Measurements from ENCODE around the gene TCOF1.

Gene TCOF1

DNA sequence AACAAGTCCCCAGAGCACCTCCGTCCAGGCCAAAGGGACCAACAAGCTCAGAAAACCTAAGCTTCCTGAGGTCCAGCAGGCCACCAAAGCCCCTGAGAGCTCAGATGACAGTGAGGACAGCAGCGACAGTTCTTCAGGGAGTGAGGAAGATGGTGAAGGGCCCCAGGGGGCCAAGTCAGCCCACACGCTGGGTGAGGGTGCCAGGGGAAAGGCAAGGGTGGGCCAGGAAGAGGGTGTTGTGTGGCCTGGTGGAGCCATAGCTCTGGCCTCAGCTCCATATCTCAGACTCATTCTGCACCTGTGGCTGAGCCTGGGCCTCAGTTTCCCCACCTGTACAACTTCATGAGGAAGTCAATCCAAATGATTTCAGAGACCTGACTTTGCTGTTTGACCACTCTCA lies 34.5 kb downstream of the TCOF1 start:
- DNase-seq, result no peak

DNA sequence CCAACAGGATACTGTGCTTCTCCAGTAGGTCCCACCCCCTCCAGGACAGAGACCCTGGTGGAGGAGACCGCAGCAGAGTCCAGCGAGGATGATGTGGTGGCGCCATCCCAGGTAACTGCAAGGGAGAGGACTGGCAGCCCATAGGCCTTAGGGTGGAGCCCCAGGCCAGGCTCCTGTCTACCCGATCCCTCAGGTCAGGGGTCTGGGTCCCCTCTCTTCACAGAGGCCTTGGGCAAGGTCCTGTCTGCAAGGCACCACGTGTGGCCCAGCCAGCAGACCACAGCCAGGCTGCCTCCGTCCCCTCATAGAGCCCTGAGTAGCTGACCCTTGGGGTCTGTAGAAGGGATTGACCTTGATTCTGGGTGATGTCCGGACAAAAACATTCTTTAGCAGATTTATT lies 35.2 kb downstream of the TCOF1 start:
- DNase-seq, result no peak

DNA sequence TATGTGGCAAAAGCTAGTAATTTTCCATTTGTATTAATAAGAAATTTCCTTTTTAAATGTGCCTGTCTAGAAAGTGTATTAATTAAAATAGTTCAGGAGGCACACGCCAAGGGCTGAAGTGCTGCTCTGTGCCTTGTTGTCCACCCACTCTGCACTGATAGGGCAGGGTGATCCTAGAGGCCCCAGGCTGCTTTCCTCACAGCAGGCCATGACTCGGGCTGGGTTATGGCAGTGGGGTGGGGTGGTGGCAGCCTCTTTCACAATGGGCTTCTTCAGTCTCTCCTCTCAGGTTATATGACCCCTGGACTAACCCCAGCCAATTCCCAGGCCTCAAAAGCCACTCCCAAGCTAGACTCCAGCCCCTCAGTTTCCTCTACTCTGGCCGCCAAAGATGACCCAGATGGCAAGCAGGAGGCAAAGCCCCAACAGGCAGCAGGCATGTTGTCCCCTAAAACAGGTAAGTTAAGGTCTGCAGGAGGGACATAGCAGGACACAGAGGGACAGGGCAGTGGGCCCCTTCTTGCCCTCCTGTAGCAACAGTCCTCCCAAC lies 35.7 kb downstream of the TCOF1 start:
- no peak for DNase-seq

DNA sequence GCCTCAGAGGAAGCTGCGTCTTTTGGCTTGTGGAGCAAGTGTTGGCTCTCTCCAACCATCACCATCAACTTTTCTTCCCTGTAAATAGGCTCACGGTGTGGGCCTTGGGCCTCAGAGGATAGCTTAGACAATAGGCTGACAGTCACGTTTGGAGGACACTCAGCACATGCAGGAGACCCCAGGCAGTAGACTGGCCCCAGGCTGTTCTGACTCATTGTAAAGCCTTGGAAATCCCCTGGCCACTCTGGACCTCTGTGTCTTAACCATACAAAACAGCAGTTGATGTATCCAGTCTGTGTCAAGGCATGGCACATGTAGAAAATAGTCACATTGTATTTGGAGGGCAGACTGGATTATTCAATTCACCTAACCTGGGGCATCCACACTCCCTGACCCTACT lies 36.6 kb downstream of the TCOF1 start:
- DNase-seq, result no peak

DNA sequence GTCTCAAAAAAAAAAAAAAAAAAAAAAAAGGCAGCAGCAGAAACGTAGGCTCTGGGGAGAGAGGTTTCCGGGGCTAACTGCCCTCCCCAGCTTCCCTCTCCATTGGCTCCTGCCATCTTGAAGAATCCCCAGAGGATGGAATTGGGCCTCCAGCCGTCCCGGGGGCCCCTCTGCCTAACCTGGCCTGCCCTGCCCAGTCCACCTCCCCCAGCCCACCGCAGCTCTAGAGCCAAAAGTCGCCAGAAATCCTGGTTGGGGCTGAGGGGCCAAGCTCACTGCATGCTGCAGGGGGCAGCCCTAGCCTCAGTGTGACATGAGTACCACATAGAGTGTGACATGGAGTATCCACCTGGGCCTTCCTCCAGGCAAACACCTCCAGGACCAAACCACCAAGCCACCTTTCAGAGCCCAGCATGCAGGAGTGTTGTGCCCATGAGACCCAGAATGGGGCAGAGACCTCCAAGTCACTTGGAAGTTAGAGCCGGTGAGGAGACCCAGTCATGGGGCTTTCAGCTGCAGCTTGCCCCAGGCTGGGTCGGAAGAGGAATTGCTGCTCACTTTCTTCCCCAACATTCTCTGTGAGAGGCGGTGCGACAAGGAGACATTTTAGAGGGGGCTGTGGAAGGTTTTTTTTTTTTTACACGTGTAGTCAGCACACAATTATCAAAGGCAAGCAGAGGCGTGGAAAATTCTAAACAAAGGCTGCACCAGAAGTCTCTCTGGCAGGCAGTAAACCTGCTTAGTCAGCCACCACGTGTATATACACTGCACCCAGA lies 37.6 kb downstream of the TCOF1 start:
- DNase-seq, result no peak

DNA sequence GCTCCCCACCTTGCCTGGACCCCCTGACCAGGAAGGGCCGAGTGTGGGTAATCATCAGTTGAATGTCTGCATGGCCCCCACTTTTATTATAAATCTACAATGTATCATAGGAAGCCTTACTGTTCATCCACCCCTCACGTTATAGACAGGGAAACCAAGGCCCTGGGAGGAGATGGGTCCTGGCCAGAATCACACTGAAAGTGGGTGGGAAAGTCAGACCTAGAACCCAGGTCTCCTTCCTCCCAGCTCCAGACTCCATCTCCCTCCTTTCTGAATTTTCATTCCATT lies 38.1 kb downstream of the TCOF1 start:
- DNase-seq, result no peak

DNA sequence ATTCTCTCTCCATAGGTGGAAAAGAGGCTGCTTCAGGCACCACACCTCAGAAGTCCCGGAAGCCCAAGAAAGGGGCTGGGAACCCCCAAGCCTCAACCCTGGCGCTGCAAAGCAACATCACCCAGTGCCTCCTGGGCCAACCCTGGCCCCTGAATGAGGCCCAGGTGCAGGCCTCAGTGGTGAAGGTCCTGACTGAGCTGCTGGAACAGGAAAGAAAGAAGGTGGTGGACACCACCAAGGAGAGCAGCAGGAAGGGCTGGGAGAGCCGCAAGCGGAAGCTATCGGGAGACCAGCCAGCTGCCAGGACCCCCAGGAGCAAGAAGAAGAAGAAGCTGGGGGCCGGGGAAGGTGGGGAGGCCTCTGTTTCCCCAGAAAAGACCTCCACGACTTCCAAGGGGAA lies 38.8 kb downstream of the TCOF1 start:
- no peak for DNase-seq

DNA sequence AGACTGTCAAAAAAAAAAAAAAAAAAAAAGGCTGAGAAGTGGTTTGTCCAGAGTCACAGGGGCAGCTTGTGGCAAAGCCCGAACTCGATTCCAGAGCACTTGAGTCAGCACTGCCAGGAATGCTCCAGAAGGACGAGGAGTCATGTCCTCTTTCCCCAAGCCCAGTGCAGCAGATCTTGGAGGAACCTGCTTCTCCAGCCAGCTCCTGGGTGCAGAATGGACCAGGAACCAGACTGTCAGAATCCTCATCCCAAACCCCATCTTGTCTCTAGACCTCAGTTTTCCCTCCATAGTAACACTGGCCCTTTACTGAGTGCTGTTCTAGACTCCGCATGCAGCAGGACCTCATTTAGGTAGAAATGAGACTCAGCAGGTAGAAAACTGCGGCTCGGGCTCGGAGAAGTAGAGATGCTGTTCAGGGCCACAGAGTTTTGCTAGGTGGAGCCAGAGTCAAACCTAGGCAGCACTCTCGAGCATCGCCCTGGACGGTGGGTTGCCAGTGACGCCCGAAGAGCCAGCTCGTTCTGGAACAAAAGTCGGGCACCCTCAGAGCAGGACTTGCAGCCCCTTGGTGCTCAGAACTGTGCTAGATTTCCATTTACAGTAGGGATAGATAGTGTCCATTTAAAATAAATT lies 39.8 kb downstream of the TCOF1 start:
- no peak for DNase-seq

DNA sequence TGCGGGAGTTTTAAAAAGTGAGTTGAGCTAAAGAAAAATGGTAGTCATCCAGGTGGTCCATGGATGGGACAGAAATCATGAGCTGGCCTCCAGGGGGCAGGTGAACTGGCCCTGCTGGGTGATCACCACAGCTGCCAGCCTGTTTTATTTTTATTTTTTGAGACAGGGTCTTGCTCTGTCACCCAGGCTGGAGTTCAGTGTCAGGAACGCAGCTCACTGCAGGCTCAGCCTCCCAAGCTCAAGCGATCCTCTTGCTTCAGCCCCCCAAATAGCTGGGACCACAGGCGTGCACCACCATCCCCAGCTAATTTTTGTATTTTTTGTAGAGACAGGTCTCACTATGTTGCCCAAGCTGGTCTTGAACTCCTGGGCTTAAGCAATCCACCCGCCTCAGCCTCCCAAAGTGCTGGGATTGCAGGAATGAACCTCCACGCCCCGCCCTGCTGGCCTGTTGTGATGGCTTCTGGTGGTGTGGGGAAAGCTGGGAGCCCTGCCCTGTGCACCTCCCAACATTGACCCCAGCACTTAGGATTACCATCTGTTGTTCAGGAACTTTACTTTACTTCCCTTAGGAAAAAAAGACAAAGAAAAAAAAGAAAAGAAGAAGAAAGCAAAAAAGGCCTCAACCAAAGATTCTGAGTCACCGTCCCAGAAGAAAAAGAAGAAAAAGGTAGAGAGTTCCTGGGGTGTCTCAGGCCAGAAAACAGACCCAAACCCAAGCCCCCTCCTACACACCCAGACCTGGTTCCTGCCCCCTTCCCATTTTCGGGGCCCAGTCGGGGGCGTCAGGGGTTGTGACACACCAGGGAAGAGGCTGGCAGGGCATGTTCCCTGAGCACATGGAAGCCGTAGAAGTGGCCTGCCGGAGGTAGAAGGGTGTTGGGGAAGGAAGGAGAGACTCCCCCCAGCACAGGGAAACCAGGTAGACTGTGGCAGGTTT lies 40.6 kb downstream of the TCOF1 start:
- DNase-seq, result no peak

DNA sequence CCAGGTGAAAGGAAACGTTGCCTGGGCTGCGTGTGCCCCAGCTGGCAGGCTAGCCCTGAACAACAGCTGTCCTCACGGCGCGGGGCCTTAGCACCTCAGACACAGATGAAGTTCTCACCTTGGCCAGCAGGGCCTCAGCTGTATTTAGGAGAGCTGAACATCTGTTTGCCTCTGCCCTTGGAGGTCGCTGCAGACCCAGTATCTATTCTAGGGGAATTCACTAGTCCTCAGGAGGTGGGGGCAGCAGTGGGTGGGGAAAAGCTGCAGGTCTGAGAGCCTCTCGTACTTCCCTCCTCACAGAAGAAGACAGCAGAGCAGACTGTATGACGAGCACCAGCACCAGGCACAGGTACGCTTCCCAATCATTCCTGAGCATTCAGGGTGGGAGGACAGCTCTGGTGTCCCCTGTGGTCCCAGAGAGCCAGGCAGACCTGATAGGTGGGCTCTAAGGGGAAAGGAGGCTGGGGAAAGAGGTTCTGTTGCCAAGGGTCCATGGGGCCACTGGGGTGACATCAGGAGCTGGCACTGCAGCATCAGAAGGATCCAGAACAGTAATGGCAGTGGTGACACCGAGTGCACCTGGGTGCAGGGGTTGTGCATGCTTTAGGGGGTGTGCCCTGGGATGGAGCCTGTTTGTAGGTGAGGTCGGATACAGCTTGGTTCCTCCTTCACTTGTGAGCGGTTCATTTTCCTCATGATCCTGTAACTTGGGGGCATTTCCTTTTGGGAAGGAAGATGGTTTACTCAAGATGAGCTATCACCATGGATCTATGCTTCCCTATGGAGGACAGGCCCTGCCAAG lies 41.4 kb downstream of the TCOF1 start:
- DNase-seq, result no peak

DNA sequence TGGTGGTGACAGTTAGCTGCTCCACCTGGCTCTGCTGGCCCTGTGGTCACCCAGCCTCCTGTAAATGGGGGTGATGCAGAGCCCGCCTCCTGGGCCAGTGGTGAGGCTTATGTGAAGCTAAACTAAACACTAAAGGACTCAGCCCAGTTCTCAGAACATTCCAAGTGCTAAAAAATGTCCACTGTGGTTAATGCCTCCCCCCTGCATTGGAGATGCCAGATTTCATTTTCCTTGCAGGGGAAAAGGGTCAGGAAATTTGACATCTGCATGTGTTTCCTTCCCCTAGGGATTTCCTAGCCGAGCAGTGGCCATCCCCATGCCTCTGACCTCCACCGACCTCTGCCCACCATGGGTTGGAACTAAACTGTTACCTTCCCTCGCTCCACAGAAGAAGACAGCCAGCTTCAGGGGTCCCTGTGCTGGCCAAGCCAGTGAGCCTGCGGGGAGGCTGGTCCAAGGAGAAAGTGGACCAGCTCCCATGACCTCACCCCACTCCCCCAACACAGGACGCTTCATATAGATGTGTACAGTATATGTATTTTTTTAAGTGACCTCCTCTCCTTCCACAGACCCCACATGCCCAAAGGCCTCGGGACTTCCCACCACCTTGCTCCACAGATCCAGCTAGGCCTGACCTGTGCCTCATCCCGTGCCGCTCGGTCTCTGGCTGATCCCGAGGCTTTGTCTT lies 42.2 kb downstream of the TCOF1 start:
- peak; percentile 21 for DNase-seq

DNA sequence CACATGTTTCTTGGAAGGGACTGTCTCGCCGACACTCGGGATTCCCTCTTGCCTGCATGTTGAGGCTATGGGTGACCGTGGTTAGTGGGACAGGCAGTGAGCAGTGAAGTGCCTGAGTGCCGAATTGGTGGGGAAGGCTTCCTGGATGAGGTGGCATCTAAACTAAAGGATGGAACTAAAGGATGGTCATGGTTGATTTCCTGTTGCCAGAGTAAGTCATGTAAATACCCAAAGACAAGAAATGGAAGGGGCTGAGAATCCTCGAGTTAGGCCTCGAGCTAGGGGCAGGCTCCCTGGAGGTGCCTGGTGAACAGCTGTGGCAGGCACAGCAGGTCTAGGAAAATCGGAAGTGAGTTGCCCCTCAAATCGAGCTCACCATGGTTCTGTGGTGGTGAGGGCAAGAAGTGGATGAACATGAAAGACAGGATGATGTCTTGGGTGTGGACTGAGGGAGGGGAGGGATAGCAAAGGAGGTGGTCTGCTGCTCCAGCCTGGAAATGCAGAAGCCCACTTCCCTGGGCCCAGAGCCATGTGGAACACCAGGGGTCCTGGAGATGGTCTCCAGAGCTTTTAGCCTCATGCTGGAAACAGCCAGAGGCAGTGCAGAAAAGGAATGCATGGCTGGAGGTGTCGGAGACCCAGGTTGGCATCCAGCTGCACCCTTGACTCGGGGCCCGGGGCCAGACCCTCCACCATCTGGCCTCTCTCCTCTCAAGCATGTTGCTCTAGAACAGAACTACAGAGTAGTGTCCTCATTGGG lies 43.0 kb downstream of the TCOF1 start:
- no peak for DNase-seq

DNA sequence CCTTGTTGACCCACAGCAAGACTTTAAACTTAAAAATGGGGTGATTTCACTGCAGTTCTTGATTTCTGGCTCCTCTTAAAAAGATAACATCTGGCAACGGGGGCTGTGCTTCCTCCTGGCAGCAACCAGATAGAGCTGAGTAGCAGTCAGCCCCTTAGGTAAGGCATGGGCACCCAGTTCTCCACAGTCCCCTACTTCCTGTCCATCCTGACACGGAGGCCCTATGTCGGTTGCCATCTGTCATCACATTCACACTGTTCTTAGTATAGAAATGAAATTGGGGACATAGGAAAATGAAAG lies 43.5 kb downstream of the TCOF1 start:
- no peak for DNase-seq

DNA sequence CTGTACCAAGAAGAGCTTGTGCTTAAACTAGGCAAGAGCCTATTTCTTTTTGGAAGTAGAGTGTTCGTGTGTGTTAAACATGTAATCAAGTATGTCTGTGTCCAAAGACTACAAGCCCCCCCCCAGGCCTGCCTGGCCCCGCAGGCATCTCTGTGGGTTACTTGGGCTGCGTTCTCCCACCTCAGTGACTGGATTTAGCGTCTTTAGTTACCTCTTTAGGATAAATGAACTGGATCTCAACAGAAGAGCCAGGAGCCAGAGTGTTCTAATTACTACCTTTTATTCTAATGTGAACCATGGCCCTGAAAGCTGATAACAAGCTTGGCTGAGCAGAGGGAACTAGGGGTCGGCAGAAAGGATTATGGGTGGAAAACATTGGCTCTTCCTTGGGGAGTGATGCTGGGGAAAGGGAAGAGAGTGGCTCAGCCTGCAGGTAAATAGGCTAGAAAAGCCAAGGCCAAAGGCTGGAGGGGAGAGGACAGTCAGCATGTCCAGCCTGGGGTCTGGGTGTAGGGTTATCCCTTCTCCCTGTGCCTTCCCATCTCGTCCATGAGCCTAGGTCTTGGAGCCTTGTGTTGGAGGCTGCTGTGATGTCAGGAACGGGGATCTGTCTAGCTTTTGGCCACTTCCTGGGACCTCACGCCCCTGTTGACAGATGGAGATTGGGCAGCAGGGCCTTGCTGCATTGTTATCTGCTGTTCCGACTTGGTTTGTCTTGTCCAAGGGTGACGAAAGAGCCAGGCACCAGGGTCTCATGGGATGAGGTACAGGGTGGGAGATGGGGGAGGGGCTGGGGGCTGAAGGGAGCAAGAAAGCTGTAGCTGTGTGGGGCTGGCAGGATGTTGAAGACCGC lies 44.1 kb downstream of the TCOF1 start:
- DNase-seq, result no peak

DNA sequence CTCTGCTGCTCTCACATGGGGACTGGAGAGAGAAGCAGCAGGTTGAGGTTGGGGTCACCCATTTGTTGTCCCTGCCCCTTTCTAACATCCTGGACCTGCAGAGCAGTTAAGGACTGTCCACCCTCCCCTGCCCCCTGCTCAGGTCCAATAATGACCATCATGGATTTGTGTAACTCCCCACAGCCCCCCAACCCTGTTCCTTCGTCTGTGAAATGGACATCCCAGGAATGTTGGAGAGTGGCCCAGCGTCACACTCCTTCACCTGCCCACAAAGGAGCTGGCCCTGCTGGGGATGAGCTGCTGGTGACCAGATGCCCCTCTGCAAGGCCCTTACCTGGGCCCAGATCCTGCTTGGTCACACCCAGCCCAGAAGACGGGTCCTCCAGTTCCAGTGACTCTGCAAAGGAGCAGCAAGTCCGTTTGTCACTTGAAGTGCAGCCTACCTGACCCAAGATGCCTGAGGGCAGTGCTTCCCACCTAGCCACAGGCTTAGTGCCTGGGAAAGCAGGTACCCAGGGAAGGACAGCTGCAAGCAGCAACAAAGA lies 44.8 kb downstream of the TCOF1 start:
- no peak for DNase-seq

DNA sequence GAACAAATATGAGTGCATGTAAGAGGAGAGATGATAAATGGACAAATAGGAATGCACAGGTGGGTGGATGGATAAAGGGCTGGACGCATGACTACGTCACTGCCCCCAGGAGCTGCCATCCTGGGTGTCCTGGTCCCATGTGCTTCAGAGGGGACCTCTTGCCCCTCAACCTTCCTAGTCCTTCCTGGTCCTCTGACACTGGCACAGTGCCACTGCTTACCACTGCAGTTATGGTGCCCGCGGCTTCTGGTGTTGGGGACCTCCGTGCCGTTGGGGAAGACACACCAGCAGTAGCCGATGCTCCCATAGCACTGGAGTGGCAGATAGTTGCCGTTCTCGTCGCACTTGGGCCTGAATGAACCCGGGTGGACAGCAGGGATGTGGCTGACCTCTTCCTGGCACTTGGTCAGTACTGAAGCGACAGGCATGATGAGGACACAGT lies 45.4 kb downstream of the TCOF1 start:
- DNase-seq, result no peak

DNA sequence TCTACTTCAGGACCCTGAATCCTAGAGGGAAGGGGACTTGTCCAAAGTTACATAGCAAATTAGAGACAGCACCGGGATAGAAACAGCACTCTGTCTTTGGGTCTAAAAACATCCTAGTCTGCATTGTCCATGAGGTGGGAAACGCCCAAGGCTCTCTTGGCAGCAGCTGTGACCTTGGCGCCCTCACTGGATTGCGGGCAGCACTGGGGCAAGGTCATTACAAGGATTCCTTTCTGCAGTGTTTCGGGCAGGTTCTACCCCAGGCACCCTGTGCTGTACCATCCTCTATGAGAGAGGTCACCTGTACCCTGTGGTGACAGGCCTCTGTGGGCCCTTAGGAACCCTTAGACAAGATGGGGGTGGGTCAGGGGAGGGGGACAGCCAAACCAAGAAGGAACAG lies 46.6 kb downstream of the TCOF1 start:
- DNase-seq, result no peak

DNA sequence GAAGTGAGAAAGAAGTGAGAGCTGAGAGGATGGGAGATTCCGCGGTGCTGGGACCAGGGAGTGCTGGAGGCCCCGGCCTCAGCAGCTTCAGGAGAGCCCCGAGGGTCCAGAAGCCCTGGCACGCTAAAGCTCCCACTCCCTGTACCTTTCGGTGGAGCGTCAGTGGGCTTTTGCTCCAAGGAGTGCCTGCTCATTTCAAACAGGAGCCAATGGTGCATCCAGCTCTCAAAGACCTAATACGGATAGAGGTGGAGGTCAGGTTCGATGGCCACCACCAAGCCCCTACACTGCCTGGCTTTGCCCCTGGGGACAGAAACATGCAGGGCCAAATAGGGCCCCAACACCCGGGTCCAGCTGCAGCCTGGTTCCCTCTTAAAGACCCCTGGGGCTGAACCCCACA lies 47.0 kb downstream of the TCOF1 start:
- no peak for DNase-seq

DNA sequence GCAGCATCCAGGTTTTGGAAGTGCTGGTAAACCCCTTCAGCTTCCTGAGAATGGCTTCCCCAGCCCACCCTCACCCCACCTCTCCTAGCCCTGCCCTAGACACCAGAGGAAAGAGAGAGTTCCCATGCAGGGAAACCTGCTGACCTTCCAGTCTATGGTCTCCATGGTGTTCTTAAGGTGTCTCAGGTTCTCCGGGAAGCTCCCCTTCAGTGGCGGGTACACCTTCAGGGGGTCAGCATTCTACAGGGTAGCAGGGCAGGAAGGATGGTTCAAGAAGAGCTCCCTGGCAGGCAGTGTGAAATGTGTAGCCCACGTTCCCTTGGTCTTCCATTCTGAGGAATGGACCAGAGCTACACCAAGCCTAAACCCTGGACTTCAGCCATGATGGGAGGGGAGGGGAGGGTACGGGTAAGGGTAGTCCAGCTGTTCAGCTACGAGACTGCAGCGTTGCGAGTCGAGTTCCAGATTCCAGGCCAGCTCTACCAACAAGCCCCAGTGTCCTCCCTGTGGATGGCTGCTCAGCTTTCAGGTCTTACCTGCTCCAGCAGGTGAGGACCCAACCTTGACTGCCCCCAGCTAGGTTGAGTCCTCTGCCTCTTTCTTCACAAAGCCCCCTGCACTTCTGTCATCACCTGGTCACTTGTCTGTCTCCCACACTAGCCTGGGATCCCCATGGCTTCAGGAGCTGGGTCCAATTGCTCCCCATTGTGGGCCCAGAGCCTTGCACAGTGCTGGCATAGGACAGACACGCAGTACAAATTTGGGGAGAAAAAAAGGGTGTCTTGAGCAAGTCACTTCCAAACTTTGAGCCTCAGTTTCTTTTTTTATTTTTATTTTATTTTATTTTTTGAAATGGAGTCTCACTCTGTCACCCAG lies 47.7 kb downstream of the TCOF1 start:
- DNase-seq, result no peak
